BE2C (cell line): ENCODE measurements around the gene PBX2.

ENCODE experiments used
- DNase-seq: peaks from one replicate; pipeline ENCODE4 v3.0.0-alpha.2; 2020
- H3K27me3 ChIP-seq: fragments of 250-450 bp; sonication (Bioruptor Pico); 2 replicates; pipeline ENCODE4 v1.5.1; 2020; ENCODE audit warnings: mild to moderate bottlenecking
- H3K36me3 ChIP-seq: fragments of 250-450 bp; sonication (Bioruptor Pico); 2 replicates; pipeline ENCODE4 v1.5.1; 2020; ENCODE audit warnings: mild to moderate bottlenecking
- H3K4me1 ChIP-seq: fragments of 250-450 bp; sonication (Bioruptor Pico); 2 replicates; pipeline ENCODE4 v1.5.1; 2020
- H3K4me3 ChIP-seq: 2 replicates; pipeline ENCODE4 v1.5.1; 2011; ENCODE audit warnings: low read depth, low read length
- H3K9me3 ChIP-seq: fragments of 250-450 bp; sonication (Bioruptor Pico); 2 replicates; pipeline ENCODE4 v1.5.1; 2020
- TF ChIP-seq, protein P1 (sequence below): IDR thresholded peaks from 2 replicates; pipeline ENCODE4 v1.5.1; 2012; ENCODE audit warnings: mild to moderate bottlenecking, low read depth, low read length

The PBX2 gene

DNA sequence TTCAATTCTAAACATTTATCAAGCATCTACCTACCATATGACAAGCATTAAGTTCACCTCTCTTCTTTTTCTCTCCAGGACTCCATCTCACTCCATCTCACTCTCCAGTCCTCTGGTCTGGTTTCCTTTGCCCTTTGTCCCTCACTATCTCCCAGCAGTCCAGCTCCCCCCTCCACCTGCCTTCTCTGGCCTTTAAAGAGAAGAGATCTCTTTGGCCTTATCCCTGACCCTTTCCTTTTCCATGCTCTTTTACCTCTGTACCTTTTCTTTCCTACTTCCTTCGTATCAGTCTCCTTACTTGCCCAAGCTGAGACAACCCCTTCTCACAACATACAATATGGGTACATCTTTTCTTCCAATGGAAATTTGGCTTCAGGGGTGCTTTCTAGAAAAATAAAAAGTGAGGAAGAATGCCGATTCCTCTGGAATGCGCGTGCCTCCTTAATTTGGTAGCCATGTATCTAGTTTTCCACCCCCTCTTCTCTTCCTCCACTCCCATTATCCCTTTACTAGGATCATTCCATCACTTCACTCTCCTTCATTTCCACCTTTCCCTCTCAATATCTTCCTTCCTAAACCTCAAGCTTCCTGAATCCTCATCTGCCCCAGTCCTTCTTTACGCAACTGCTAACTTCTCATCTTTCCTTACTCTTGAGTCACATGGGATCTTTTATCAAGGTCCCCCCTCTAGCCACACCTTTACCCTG, 13.4 kb downstream of the PBX2 start:
- Histone ChIP-seq H3K4me1 (no peaks in the 10 kb centered on the region), H3K4me3 (peak overlapping the region; percentile 96), H3K9me3 (no peaks in the 10 kb centered on the region), H3K27me3 (no peaks in the 10 kb centered on the region), H3K36me3 (no peaks in the 10 kb centered on the region)
- TF ChIP-seq, protein P1, sequence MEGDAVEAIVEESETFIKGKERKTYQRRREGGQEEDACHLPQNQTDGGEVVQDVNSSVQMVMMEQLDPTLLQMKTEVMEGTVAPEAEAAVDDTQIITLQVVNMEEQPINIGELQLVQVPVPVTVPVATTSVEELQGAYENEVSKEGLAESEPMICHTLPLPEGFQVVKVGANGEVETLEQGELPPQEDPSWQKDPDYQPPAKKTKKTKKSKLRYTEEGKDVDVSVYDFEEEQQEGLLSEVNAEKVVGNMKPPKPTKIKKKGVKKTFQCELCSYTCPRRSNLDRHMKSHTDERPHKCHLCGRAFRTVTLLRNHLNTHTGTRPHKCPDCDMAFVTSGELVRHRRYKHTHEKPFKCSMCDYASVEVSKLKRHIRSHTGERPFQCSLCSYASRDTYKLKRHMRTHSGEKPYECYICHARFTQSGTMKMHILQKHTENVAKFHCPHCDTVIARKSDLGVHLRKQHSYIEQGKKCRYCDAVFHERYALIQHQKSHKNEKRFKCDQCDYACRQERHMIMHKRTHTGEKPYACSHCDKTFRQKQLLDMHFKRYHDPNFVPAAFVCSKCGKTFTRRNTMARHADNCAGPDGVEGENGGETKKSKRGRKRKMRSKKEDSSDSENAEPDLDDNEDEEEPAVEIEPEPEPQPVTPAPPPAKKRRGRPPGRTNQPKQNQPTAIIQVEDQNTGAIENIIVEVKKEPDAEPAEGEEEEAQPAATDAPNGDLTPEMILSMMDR = no peak
- no peak for DNase-seq

DNA sequence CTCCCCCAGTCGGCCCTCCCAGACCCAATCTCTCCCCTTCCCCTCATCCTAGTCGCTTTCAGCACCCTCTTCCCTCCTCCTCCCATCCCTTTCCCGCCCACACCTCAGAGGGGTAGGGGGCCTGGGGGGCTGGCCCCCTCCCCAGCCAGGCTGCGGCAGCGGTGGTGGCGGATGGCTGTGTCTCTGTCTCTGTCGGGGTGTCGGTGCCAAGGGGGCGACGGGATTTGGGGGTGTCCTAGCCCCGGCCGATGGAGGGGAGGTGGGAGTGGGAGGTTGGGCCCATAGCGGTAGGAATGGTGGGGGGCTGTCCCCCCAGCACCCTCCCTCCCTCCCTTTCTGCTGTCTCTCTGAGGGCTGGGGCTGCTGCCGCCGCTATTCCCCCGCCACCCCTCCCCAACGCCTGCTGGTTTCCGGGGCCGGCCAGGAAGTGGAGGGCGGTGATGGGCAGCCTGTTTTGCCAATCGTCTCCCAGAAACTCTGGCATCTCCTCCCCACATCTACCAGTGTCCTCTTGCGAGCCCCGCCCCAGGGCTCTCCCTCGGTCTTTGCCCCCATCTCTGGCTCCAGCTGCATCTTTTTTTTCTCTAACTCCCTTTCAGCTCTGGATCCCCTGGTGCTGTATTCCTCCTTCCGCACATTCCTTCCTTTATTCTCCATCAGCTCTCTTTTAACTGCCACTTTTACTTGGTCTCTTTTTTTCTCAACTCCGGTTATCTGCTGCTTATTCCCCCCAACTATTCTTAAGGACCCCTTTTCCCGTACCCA, 14.1 kb downstream of the PBX2 start, which contains the start of gene AGPAT1:
AGPAT1 (minus strand) TSS at position 374 of the 765 bp plus-strand sequence. CDS start 4,588 bp downstream, outside the sequence.
- no peaks in the 10 kb centered on the region for H3K4me1 ChIP-seq
- no peaks in the 10 kb centered on the region for H3K27me3 ChIP-seq
- peak; percentile 97 for DNase-seq
- H3K9me3 ChIP-seq = no peaks in the 10 kb centered on the region
- TF ChIP-seq, protein P1 = no peak
- H3K36me3 ChIP-seq = peaks cover 2% of the 10 kb centered on the region
- peak within 1 kb of the TSS; percentile 96 for H3K4me3 ChIP-seq

DNA sequence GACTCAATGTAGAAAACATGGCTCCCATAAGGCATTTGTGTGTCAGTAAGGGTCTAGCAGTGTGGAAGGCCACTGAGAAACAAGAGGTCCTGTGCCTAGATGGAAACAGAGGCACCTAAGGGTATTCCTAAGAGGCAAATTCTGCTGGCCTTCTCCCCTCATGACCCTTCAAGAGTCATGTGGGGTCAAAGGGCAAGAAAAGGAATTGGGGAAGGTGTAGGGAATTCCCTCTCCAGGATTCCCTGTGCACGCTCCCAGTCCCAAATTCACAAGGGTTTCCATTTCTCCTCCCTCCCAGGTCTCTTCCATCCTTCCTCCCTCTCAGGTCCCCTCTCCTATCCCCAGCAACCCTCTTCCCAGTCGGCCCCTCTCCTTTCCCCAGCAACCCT, 14.7 kb downstream of the PBX2 start:
- Histone ChIP-seq H3K27me3 (no peaks in the 10 kb centered on the region), H3K36me3 (peaks cover 8% of the 10 kb centered on the region), H3K9me3 (no peaks in the 10 kb centered on the region), H3K4me1 (no peaks in the 10 kb centered on the region), H3K4me3 (peak overlapping the region; percentile 96)
- no peak for DNase-seq
- TF ChIP-seq, protein P1 = no peak

DNA sequence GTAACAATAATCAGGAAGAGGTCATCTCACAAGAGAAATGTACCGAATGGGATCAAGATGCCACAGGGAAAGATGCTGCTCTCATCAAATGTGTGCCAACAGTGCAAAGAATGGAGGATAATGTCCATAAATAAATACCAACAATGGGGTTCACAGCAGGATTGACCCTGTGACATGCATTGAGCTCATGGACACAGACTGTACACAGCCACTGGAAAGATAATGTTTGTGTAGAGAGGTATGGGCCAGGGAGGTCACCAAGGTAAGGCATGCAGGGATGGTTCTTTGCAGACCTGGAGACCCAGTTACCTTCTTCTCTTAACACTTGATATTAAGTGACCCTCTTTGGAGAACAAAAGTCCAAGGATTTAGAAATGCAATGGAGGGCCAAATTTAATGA, 15.6 kb downstream of the PBX2 start:
- H3K4me3 ChIP-seq = no peak overlapping the region
- no peaks in the 10 kb centered on the region for H3K27me3 ChIP-seq
- H3K4me1 ChIP-seq = no peaks in the 10 kb centered on the region
- H3K9me3 ChIP-seq = no peaks in the 10 kb centered on the region
- TF ChIP-seq, protein P1 = no peak
- no peak for DNase-seq
- H3K36me3 ChIP-seq = peaks cover 17% of the 10 kb centered on the region

DNA sequence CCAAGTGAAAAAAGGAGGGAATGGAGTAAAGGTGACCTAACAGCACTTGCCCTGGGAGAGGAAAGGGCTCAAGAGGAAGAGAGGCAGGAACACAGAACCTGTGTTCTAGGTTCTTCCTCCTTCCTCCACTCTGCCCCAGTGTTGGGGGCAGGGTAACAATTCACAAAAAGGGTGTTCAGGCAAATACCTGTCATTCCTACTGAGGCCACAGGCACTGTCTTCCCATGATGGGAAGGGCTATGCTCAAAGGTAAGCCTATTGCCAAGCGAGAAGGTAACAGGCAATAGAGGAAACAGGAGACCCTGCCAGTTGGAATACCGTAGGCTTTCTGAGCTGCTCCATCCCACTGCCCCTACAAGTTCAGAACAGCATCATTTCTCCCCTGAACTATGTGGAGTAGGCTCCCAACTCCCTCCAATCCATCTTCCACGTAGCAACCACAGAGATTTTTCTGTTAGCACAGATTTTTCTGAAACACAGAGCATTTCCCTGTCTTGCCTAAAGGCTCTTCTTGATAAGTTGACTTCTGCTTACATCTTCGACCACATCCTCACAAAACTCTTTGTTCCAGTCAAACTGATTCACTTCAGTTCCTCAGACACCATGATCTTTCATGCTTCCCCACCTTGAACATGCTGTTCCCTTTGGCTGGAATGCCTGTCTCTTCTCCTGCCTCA, 16.8 kb downstream of the PBX2 start:
- no peaks in the 10 kb centered on the region for H3K4me1 ChIP-seq
- no peaks in the 10 kb centered on the region for H3K9me3 ChIP-seq
- H3K36me3 ChIP-seq = peaks cover 27% of the 10 kb centered on the region
- DNase-seq = no peak
- TF ChIP-seq, protein P1 = no peak
- H3K27me3 ChIP-seq = no peaks in the 10 kb centered on the region
- H3K4me3 ChIP-seq = no peak overlapping the region
